OCI-LY1 (cell line): ENCODE measurements around the gene WDFY2.

Experiments
- CTCF ChIP-seq: fragments of 200-600 bp; sonication (generic), shearing (Covaris generic); IDR thresholded peaks from 2 replicates; pipeline ENCODE4 v1.5.1; 2017; ENCODE audit warnings: mild to moderate bottlenecking, antibody characterized with exemption, low read length, moderate library complexity, mixed read lengths
- EZH2 ChIP-seq: fragments of 200-600 bp; sonication (generic), shearing (Covaris generic); IDR thresholded peaks from 2 replicates; pipeline ENCODE4 v1.8.0; 2017; ENCODE audit warnings: borderline replicate concordance, mixed run types, mild to moderate bottlenecking, antibody characterized with exemption, low read length, moderate library complexity, mixed read lengths

- no peak for TF ChIP-seq CTCF
- no peak for TF ChIP-seq EZH2
Observed at GRCh38 chr13:51742031-51742430, 157.8 kb downstream of the WDFY2 start.
